ENCODE data around the gene UNC5B.
A peak's percentile ranks its signal among the peaks of the same experiment; 100 is the strongest.
"Not testable (repeated sequence)": the region's sequence is repeated elsewhere in the genome, so short reads cannot be mapped to it uniquely, and the experiment has no call there.

UNC5B gene

GRCh38 chr10:71218046-71218650 is 5.8 kb downstream of the UNC5B start:
- H3K4me1 Mint-ChIP-seq, result peaks cover 93% of the 10 kb centered on the region
- H3K27me3 Mint-ChIP-seq (ENCODE audit: low read depth, poor library complexity), result peaks cover 16% of the 10 kb centered on the region
- H3K9me3 Mint-ChIP-seq, result no peaks in the 10 kb centered on the region
- H3K4me3 Mint-ChIP-seq, result peak overlapping the region; percentile 79
- H3K27ac Mint-ChIP-seq, result peak overlapping the region; percentile 85
- no peaks in the 10 kb centered on the region for H3K36me3 Mint-ChIP-seq (ENCODE audit: low read depth)
- DNase-seq, result no peak
- no peak for TF ChIP-seq CTCF (IDR thresholded peaks at IDR 0.05)

- H3K36me3 Mint-ChIP-seq (ENCODE audit: low read depth), result no peaks in the 10 kb centered on the region
- peaks cover 16% of the 10 kb centered on the region for H3K27me3 Mint-ChIP-seq (ENCODE audit: low read depth, poor library complexity)
- no peak for TF ChIP-seq CTCF (IDR thresholded peaks at IDR 0.05)
- H3K27ac Mint-ChIP-seq, result no peak overlapping the region
- H3K4me1 Mint-ChIP-seq, result peaks cover 97% of the 10 kb centered on the region
- H3K9me3 Mint-ChIP-seq, result no peaks in the 10 kb centered on the region
- DNase-seq, result no peak
- no peak overlapping the region for H3K4me3 Mint-ChIP-seq
Observed at GRCh38 chr10:71218651-71219050, 6.3 kb downstream of the UNC5B start.

GRCh38 chr10:71219236-71219917 is 7.0 kb downstream of the UNC5B start:
- H3K9me3 Mint-ChIP-seq; H3K36me3 Mint-ChIP-seq (ENCODE audit: low read depth); H3K27ac Mint-ChIP-seq; DNase-seq: not testable (repeated sequence)
- Mint-ChIP-seq H3K4me3 (peak overlapping the region; percentile 24), H3K4me1 (peaks cover 96% of the 10 kb centered on the region), H3K27me3 (ENCODE audit: low read depth, poor library complexity) (peaks cover 16% of the 10 kb centered on the region)

DNA sequence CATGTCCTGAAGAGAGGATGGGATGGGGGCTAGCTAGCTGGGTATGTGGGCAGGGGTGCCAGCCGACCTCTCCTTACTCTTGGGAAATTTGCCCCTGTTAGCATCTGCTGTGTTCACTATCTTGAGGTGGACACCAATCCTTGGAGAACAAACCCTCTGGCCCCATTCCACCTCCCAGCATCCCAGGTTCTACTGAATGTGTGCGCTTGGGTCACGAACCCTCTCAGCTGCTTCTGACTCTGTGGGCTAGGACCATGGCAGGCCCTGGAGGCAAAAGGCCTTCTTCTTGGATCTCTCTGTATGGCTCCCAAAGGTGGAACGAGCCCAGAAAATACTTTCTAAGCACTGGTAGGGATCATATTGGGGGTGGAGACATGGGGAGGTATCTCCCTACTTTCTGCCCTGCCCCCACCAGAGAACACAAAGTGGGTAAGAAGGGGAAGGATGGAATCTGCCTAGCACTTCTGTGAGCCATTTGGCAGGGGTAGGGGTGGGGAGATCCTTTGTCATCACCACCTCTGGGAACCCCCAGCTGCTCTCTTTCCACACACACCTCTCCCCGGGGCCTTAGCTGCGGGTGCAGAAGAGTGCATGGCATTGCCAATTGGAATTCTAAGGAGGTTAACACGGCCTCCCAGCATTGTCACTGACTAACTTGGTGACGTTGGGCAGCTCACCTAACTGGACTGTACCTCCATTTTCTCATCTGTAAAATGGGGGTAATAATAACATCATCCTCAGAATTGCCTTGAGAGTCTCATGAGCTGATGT is 7.7 kb downstream of the UNC5B start:
- no peak overlapping the region for H3K4me3 Mint-ChIP-seq
- H3K27me3 Mint-ChIP-seq (ENCODE audit: low read depth, poor library complexity), result peaks cover 16% of the 10 kb centered on the region
- no peaks in the 10 kb centered on the region for H3K9me3 Mint-ChIP-seq
- no peak for TF ChIP-seq CTCF (IDR thresholded peaks at IDR 0.05)
- DNase-seq, result no peak
- peaks cover 90% of the 10 kb centered on the region for H3K4me1 Mint-ChIP-seq
- H3K36me3 Mint-ChIP-seq (ENCODE audit: low read depth), result no peaks in the 10 kb centered on the region
- no peak overlapping the region for H3K27ac Mint-ChIP-seq

DNA sequence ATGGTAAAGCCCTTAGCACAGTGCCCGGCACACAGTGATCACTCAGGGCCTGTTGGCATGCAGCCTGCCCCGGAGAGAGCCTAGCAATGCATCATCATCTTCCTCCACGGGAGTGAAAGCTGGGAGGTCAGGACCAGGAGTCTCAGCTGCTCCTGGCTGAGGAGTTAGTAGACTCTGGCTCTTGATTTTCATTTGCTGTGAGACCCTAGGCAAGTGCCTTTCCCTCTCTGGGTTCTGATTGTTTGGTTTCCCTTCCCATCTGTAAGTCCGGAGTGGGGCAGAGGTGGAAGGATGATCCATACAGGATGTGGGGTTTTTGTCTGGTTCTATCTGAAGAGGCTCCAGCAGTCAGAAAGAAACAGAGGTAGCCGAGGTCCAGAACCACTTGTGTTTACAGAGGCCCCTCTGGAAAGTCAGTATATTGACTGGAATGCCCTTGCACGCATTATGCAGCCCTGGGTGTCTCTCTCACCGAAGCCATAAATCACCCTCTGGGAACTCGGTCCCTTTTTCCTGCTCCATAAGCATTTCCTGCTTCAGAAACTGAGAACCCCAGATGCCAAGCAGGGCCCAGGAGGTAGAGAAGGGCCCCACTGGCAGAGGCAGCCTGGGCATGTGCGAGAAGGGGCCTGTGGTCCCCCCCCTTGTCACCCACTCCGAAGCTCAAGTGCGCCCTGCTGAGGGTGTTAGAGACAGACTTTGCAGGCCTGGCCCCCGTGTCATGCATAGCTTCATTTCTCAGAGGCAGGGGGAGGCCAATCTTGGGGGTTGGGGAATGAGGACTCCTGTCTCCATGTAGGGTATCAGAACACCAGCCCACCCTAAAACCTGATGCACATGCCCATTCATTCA is 8.5 kb downstream of the UNC5B start:
- no peak for TF ChIP-seq CTCF (IDR thresholded peaks at IDR 0.05)
- Mint-ChIP-seq H3K27ac (peak overlapping the region; percentile 15), H3K36me3 (ENCODE audit: low read depth) (peaks cover 7% of the 10 kb centered on the region), H3K4me1 (peaks cover 82% of the 10 kb centered on the region), H3K27me3 (ENCODE audit: low read depth, poor library complexity) (peaks cover 16% of the 10 kb centered on the region), H3K4me3 (peak overlapping the region; percentile 45), H3K9me3 (no peaks in the 10 kb centered on the region)
- DNase-seq, result no peak

Data from nephron progenitor cell (in vitro differentiated cells).